ENCODE results near the gene KCNQ1. TPM values are rescaled to one million over a fixed set of nuclear protein-coding genes. Genes with fewer than 3 reads are reported as not detected.

KCNQ1 gene
- total and polyA plus RNA-seq, 9 donors: 1.4 to 17.2 (median 3.8) TPM

- Histone ChIP-seq H3K27me3 (no peaks in the 10 kb centered on the region), H3K4me3 (no peak overlapping the region), H3K36me3 (no peaks in the 10 kb centered on the region), H3K4me1 (ENCODE audit: insufficient read depth) (peaks cover 4% of the 10 kb centered on the region), H3K9me3 (no peaks in the 10 kb centered on the region), H3K27ac (no peak overlapping the region)
- intact Hi-C loops (cut with DNase I): no loop called here
- peak in 3 of 5 donors; percentile 15 to 29 (median 16) for DNase-seq
- 88 to 94% (median 93%) methylated on average over 17 of the region's 17 CpGs for WGBS, 3 donors
- TF ChIP-seq POLR2A (IDR thresholded peaks at IDR 0.05): no peak
- TF ChIP-seq EP300 (IDR thresholded peaks at IDR 0.05): no peak
- no peak for TF ChIP-seq CTCF (IDR thresholded peaks at IDR 0.05)
Measured at GRCh38 chr11:2748814-2749554, 304.2 kb downstream of the KCNQ1 start.

- no peak overlapping the region for H3K4me3 ChIP-seq
- intact Hi-C loops (cut with DNase I): no loop called here
- WGBS, 3 donors: 77 to 83% (median 82%) methylated on average over 9 of the region's 9 CpGs
- H3K27ac ChIP-seq: no peak overlapping the region
- no peaks in the 10 kb centered on the region for H3K36me3 ChIP-seq
- peaks cover 4% of the 10 kb centered on the region for H3K4me1 ChIP-seq (ENCODE audit: insufficient read depth)
- DNase-seq: peak in 2 of 5 donors; percentile 20 to 26
- H3K9me3 ChIP-seq: no peaks in the 10 kb centered on the region
- TF ChIP-seq POLR2A (IDR thresholded peaks at IDR 0.05): no peak
- TF ChIP-seq CTCF (IDR thresholded peaks at IDR 0.05): no peak
- no peak for TF ChIP-seq EP300 (IDR thresholded peaks at IDR 0.05)
- H3K27me3 ChIP-seq: no peaks in the 10 kb centered on the region
Measured at GRCh38 chr11:2750101-2750681, 305.4 kb downstream of the KCNQ1 start.

GRCh38 chr11:2750682-2751522, 306.1 kb downstream of the KCNQ1 start:
- Histone ChIP-seq H3K27ac (no peak overlapping the region), H3K4me3 (no peak overlapping the region), H3K36me3 (no peaks in the 10 kb centered on the region), H3K27me3 (no peaks in the 10 kb centered on the region), H3K9me3 (no peaks in the 10 kb centered on the region), H3K4me1 (ENCODE audit: insufficient read depth) (peaks cover 4% of the 10 kb centered on the region)
- no peak for TF ChIP-seq EP300 (IDR thresholded peaks at IDR 0.05)
- TF ChIP-seq POLR2A (IDR thresholded peaks at IDR 0.05): no peak
- TF ChIP-seq CTCF (IDR thresholded peaks at IDR 0.05): no peak
- intact Hi-C loops (cut with DNase I): no loop called here
- peak in 3 of 5 donors; percentile 52 to 62 (median 60) for DNase-seq
- 62 to 70% (median 67%) methylated on average over 24 of the region's 24 CpGs for WGBS, 3 donors

- 94 to 96% (median 95%) methylated on average over 24 of the region's 24 CpGs for WGBS, 3 donors
- TF ChIP-seq EP300 (IDR thresholded peaks at IDR 0.05): no peak
- peak in 3 of 5 donors; percentile 14 to 30 (median 17) for DNase-seq
Measured at GRCh38 chr11:2751523-2752203, 306.9 kb downstream of the KCNQ1 start.

More at GRCh38 chr11:2751523-2752203, 306.9 kb downstream of the KCNQ1 start:
- Histone ChIP-seq H3K36me3 (no peaks in the 10 kb centered on the region), H3K27ac (no peak overlapping the region), H3K4me3 (no peak overlapping the region), H3K27me3 (no peaks in the 10 kb centered on the region), H3K9me3 (no peaks in the 10 kb centered on the region), H3K4me1 (ENCODE audit: insufficient read depth) (peaks cover 4% of the 10 kb centered on the region)
- intact Hi-C loops (cut with DNase I): no loop called here
